Mucosa of descending colon (tissue), 3 donors: Measurements from ENCODE around the gene COPG2. TPM values are rescaled to one million over a fixed set of nuclear protein-coding genes. Genes with fewer than 3 reads are reported as not detected.

ENCODE experiments used
- ATAC-seq: fragments of 200-7000 bp; cut with Tn5 transposase; one replicate; pipeline ENCODE4 v1.9.1; 2020; ENCODE audit warnings: mild to moderate bottlenecking, moderate library complexity
- DNase-seq, 3 donors: peaks; one replicate each; pipeline ENCODE4 v3.0.0-alpha.2; 2020
- H3K36me3 ChIP-seq: fragments of 200-600 bp; one replicate; pipeline ENCODE4 v1.8.0; 2021; ENCODE audit warnings: low read depth, mild to moderate bottlenecking
- H3K4me1 ChIP-seq: fragments of 200-600 bp; one replicate; pipeline ENCODE4 v1.8.0; 2021; ENCODE audit warnings: low read depth, mild to moderate bottlenecking
- H3K4me3 ChIP-seq: fragments of 200-600 bp; one replicate; pipeline ENCODE4 v1.8.0; 2021; ENCODE audit warnings: mild to moderate bottlenecking
- H3K9me3 ChIP-seq: fragments of 200-600 bp; one replicate; pipeline ENCODE4 v1.8.0; 2021; ENCODE audit warnings: mild to moderate bottlenecking
- intact Hi-C, 2 donors: fragments of 100-400 bp; cut with DNase I in 1 of 2; cut with micrococcal nuclease in 1 of 2; formaldehyde crosslinking; loops; one replicate each; pipeline versions ENCODE4 v1.11.0 to v1.11.1; 2022; cut with DNase I, micrococcal nuclease
- total RNA-seq, 3 donors: library from RNA; stranded (reverse); fragmentation: NEBNext Ultra II Directional in 2 of 3; extraction: Animal tissue kit (Norgen Biotek cat#: 25700) in 2 of 3; gene quantifications; one replicate each; pipeline versions ENCODE4 v1.2.1 to v1.2.4, GENCODE V29; 2021 to 2023
- TF ChIP-seq, protein P1 (sequence below): fragments of 200-600 bp; IDR thresholded peaks from one replicate; pipeline ENCODE4 v1.8.0; 2022; ENCODE audit warnings: antibody characterized with exemption, mild to moderate bottlenecking
- donor health status: DM: no; HTN: no; CAD: no; lungs with moderate emphysema.
- donor health status: DM: no; HTN: no; CAD: no.
- donor health status: DM: no; HTN: yes; CAD: no.

The COPG2 gene
- total RNA-seq, 3 donors from 2014 or later: 13.8 to 20.2 (median 16.2) TPM

DNA sequence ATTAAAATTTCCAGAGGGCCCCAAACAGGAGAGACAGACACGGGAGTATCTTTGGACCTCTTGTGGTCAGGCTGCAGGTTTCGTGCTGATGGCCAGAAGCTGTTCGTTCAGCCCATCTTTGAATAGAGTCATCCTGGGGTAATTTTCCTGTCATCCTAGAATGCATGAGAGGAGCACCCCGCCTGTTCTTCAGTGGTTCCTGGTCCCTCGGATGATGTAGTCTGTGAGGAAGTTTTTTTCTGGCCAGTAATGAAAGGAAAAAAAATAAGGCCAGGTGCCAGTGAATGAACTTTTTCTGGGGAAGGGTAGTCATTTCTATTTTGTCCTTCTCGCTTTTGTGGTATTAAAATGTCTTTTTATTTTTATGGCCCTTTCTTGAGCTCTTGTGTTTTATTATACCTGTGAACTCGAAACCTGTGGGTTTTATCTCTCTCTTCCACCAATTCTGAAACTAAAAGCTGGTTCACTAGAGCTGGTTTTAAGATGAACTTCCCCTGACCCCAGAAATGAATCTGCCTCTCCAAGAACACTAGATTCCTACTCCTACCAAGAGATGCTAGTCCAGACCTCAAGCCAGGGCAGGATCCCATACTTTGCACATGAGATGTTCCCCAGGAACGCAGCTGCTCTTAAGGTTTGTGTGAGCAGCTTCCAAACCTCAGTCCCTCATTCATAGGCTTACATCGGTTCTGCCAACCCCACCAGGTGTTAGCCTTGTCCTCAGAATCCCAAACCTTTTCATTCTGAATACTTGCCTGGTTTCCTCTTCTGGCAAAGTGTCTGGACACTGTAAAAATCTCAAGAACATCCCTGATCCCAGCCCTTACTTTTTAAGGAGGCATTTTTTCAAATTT, 192.0 kb downstream of the COPG2 start:
- H3K4me3 ChIP-seq: no peak overlapping the region
- intact Hi-C loops: no loop called here
- H3K4me1 ChIP-seq: no peaks in the 10 kb centered on the region
- TF ChIP-seq, protein P1, sequence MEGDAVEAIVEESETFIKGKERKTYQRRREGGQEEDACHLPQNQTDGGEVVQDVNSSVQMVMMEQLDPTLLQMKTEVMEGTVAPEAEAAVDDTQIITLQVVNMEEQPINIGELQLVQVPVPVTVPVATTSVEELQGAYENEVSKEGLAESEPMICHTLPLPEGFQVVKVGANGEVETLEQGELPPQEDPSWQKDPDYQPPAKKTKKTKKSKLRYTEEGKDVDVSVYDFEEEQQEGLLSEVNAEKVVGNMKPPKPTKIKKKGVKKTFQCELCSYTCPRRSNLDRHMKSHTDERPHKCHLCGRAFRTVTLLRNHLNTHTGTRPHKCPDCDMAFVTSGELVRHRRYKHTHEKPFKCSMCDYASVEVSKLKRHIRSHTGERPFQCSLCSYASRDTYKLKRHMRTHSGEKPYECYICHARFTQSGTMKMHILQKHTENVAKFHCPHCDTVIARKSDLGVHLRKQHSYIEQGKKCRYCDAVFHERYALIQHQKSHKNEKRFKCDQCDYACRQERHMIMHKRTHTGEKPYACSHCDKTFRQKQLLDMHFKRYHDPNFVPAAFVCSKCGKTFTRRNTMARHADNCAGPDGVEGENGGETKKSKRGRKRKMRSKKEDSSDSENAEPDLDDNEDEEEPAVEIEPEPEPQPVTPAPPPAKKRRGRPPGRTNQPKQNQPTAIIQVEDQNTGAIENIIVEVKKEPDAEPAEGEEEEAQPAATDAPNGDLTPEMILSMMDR: no peak
- no peaks in the 10 kb centered on the region for H3K36me3 ChIP-seq
- peaks cover 7% of the 10 kb centered on the region for H3K9me3 ChIP-seq
- no peak for DNase-seq
- no peak for ATAC-seq

DNA sequence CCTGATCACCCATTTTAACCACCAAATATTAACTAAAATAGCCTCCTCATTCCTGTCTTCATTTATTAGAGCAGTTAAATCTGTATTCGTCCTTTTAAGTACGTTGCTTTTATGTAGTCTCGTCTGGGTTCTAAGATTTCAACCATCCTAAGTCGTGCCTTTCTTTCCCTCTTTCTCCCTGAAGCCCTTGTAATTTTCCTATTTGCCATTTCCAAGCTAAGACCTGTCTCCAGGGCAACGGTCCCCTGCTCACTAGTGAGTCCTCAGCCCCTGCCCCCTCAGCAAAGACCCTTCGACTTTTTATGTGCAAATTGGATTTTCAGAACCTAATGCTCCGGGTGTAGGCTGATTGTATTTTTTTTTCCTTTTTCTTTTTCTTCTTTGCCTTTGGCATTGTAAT, 192.8 kb downstream of the COPG2 start:
- H3K4me1 ChIP-seq: no peaks in the 10 kb centered on the region
- TF ChIP-seq, protein P1: no peak
- DNase-seq: no peak
- no peaks in the 10 kb centered on the region for H3K36me3 ChIP-seq
- H3K9me3 ChIP-seq: peaks cover 7% of the 10 kb centered on the region
- intact Hi-C loops: no loop called here
- no peak for ATAC-seq
- H3K4me3 ChIP-seq: no peak overlapping the region

DNA sequence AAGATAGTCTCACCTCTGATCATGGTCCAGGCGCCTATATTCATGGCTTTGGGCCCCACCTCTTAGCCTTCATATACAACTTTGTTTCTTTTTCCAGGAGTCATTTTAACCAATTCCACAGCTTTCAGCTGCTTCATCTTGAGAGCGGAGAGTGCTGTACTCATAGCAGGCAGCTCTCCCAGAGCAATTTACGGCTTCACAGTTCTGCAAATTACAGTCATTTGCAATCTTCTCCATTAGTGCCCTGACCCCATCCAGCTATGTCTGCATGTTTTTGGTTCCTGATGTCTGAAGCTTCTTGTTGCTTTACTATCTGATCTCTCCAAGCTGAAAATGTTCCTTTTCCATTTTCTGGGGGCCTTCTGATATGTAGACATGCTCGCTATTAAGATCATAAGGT, 194.7 kb downstream of the COPG2 start:
- no peaks in the 10 kb centered on the region for H3K36me3 ChIP-seq
- H3K9me3 ChIP-seq: peaks cover 7% of the 10 kb centered on the region
- TF ChIP-seq, protein P1: no peak
- no peak overlapping the region for H3K4me3 ChIP-seq
- ATAC-seq: no peak
- no peaks in the 10 kb centered on the region for H3K4me1 ChIP-seq
- intact Hi-C loops: no loop called here
- DNase-seq: no peak

GRCh38 chr7:130473289-130473688, 195.3 kb downstream of the COPG2 start:
- TF ChIP-seq, protein P1: no peak
- intact Hi-C loops: no loop called here
- Histone ChIP-seq H3K9me3 (peaks cover 6% of the 10 kb centered on the region), H3K36me3 (no peaks in the 10 kb centered on the region), H3K4me1 (no peaks in the 10 kb centered on the region), H3K4me3 (no peak overlapping the region)
- ATAC-seq (no peak), DNase-seq (no peak)

GRCh38 chr7:130471974-130472373, 196.6 kb downstream of the COPG2 start:
- ATAC-seq (no peak), DNase-seq (no peak)
- no peak overlapping the region for H3K4me3 ChIP-seq
- H3K4me1 ChIP-seq: no peaks in the 10 kb centered on the region
- TF ChIP-seq, protein P1: no peak
- H3K9me3 ChIP-seq: no peaks in the 10 kb centered on the region
- intact Hi-C loops: no loop called here
- no peaks in the 10 kb centered on the region for H3K36me3 ChIP-seq
